Islet of Langerhans (tissue), 1 donor: ENCODE data around the gene EPS8L1.

Experiments
- FAIRE-seq: peaks from one replicate; lab custom pipeline; 2011; peaks lifted over from hg19 to GRCh38; lab: Jason Lieb, UNC

Gene EPS8L1

DNA sequence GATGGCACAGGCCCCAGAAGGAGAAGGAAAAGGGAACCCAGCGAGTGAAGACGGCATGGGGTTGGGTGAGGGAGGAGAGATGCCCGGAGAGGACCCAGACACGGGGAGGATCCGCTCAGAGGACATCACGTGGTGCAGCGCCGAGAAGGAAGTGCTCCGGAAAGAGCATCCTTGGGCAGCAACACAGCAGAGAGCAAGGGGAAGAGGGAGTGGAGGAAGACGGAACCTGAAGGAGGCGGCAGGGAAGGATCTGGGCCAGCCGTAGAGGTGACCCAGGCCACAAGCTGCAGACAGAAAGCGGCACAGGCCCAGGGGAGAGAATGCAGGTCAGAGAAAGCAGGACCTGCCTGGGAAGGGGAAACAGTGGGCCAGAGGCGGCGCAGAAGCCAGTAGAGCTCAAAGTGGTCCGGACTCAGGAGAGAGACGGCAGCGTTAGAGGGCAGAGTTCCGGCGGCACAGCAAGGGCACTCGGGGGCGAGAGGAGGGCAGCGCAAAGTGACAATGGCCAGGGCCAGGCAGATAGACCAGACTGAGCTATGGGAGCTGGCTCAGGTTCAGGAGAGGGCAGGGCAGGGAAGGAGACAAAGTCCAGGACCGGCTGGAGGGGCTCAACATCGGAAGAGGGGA is 40.7 kb downstream of the EPS8L1 start:
- FAIRE-seq, result no peak

GRCh38 chr19:55116859-55117662 is 41.4 kb downstream of the EPS8L1 start, which contains the start of gene PPP1R12C:
TSS of gene PPP1R12C (minus strand) at chr19:55117637. CDS start at chr19:55117543, 94 bp downstream.
- no peak for FAIRE-seq

- FAIRE-seq, result peak; percentile 55
Observed at GRCh38 chr19:55117663-55118391, 42.2 kb downstream of the EPS8L1 start.

DNA sequence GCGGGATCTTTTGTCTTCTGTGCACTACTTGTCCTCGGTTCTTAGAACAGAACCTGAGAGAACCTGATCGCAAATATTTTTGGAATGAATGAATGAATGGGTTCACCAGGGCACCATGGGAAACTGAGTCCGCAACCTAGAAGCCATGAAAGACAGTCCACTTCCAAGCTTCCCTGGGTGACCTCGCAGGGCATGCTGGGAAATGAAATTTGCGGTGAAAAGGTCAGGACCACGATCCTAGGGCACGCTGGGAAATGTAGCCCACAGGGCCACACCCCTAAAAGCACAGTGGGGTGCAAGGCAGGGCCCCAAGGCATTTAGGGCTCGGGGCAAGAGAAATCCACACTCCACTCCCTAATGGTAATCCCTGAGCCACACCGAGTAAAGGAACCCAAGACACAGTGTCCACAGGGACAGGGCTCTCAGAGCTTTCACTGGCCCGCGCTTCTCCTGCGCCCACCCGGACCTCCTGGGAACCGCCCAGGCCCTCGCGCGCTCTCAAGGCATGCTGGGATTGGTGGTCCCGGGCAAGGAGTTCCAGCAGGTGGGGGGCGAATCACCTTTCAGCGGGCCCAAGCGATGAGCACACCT is 42.8 kb downstream of the EPS8L1 start:
- no peak for FAIRE-seq

DNA sequence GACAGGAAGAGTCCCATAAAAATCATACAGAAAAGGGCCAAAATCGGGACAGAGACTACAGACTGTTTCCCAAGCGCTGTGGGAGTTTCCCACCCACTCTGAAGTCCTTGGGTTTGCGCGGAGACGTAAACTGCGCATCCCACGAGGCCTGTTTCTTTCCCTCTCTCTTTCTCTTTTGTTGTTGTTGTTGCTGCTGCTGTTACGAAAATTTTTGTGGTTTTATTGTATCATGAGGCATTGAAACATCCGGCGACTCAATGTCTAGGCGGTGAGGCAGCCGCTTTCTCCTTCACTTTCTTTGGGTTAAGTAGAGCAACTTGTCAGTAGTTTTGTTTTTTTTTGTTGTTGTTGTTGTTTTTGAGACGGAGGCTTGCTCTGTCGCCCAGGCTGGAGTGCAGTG is 43.4 kb downstream of the EPS8L1 start:
- no peak for FAIRE-seq

GRCh38 chr19:55131421-55131820 is 55.8 kb downstream of the EPS8L1 start:
- FAIRE-seq, result no peak

DNA sequence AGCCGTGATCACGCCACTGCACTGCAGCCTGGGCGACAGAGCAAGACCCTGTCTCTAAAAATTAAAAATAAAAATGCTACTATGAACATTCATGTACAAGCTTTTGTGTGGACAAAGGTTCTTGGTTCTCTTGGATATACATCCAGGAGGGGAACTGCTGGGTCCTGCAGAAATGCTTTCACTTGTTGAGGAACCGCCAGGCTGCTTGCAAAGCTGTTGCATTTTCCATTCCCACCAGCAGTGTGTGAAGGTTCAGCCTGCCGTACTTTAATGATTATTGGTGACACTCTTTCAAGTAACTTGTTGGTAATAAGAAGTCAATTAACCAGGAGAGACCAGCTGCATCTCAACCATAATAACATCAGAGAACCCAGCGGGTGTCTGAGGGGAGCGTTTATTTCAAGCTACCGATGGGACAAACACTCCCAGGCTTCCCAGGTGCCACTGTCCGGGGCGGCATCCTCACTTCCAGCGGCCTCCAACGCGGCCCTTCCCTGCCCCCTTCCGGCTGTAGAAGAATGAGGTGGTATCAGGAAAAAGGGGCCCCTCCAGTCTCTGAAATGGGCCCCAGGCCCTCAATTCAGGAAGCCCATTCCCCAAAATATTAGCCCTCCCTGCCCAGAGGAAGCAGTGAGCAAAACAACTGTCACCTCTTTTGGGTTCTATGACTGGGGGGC is 56.9 kb downstream of the EPS8L1 start:
- no peak for FAIRE-seq

DNA sequence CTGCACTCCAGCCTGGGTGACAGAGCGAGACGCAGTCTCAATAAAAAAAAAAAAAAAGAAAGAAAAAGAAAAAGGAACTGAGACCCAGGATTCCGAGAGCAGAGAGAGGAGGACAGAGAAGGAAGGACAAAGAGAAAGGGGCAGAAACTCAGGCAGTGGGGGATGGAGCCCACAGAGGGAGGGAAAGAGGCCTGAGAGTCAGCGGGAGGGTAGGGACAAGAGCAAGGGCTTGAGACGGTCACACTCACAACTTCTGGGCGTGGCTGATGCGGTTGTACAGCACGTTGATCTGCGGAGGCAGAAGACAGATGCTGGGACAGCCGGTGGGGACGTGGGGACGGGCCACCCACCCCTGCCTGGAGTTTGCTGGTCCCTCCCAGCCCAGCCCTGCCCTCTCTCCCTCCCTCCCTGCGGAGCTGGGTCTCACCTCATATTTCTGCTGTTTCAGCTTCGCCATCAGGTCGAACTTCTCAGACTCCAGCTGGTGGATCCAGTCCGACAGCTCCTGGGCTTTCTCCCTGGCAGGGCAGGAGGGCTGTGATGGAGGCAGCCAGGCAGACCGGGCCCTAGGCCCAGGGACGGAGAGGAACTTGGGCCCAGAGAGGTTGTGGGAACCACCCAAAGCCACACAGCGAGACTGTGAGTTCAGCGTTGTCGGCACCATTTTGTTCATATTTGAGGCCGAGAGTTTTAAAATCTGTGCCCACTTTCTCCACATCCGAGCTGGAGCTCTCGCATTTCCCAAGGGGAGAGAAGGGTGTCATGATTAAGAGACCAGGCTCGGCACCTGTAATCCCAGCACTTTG is 58.2 kb downstream of the EPS8L1 start:
- no peak for FAIRE-seq

GRCh38 chr19:55134736-55135135 is 59.1 kb downstream of the EPS8L1 start:
- no peak for FAIRE-seq

GRCh38 chr19:55136399-55137102 is 60.9 kb downstream of the EPS8L1 start:
- no peak for FAIRE-seq
